GM21737 (cell line): Measurements from ENCODE around the gene MCF2L.

Experiments used
- ATAC-seq: cut with Tn5 transposase; IDR thresholded peaks from one replicate; pipeline ENCODE4 v1.9.1; 2021; ENCODE audit warnings: mild to moderate bottlenecking, moderate library complexity; ENCODE audit not compliant: unreplicated experiment

The MCF2L gene

GRCh38 chr13:112963641-112964040 lies 5.4 kb upstream of the MCF2L start:
- no peak for ATAC-seq

GRCh38 chr13:112964971-112965492 lies 4.0 kb upstream of the MCF2L start:
- ATAC-seq: no peak

DNA sequence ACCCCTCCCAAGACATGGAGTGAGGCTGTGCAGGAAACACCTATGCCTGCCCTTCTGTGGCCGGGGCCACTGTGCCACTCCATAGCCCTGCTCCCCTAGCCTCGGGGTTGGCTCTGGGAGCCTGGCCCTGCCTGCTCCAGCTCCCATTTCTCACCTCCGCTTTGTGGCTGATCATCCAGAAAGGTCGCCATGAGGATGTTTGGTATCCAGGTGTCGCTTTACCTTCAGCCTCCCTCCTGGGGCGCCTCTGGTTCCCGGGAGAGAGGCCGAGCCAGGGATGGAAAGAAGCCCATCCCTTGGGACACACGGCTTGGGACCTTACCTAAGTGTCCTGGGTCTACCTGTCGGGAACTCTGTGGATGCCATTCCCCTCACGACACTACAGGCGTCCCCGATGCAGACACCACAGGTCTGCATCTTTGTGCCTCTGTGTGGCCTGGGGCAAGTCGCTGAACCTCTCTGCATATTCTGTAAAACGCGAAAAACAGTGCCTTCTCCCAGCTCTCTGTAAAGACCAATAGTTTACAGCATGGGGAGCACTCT lies 3.4 kb upstream of the MCF2L start:
- no peak for ATAC-seq

DNA sequence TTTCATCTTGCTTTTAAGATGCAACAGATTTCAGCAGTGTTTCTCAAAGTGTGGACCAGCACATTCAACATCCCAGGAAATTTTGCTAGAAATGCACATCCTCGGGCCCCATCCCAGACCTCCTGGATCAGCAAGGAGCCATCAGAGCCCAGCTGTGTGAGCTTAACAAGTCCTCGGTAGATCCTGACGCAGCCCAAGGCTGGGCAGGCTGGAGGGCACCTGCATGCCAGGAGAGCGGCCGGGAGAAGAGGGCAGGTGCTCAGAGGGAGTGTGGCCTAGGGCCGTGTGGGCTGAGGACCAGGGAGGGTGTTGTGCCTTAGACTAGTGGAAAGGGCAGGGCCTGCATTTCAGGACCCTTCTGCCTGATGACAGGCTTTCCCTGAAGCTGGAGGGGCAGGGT lies 2.2 kb upstream of the MCF2L start:
- no peak for ATAC-seq

- no peak for ATAC-seq
Measured at GRCh38 chr13:112967686-112968379, 1.2 kb upstream of the MCF2L start.

- ATAC-seq: no peak
Measured at GRCh38 chr13:112968380-112968909, 569 bp upstream of the MCF2L start.

DNA sequence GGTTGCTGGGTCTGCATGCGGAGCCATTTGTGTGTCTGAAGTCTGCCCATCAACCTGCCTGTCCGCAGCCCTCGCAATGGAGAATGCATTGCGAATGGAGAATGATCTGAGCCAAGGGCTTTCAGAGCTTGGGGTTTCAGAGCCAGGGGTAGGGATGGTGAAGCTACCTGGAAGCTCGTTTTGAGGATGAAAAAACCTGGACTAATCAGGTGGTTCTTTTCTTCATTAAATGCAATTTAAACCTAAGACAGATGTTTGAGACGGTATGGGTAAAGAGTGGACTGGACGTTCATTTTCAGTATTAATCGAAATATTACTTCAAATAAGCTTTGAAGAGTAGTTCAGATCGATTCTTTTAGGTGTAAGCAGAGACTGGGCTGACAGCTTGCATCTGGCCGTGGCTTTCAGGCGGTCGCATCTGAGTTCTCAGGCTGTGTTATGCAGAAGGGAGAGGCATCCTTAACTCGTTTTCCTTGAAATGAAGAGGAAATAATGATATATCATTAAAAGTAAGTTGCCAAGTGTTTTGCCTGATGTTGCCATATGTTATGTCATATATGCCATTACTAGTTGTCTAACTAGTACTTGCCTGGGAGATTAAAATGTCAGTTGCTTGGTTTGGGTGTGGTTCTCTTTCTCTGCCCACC lies 801 bp downstream of the MCF2L start:
- ATAC-seq: no peak

- ATAC-seq: no peak
Measured at GRCh38 chr13:112970552-112971287, 1.7 kb downstream of the MCF2L start.

GRCh38 chr13:112971288-112971643 lies 2.3 kb downstream of the MCF2L start:
- ATAC-seq: no peak

- ATAC-seq: no peak
Measured at GRCh38 chr13:112972258-112972657, 3.2 kb downstream of the MCF2L start.

GRCh38 chr13:112972867-112973576 lies 4.0 kb downstream of the MCF2L start:
- ATAC-seq: no peak

GRCh38 chr13:112973577-112973951 lies 4.5 kb downstream of the MCF2L start:
- no peak for ATAC-seq

- no peak for ATAC-seq
Measured at GRCh38 chr13:112974125-112974524, 5.1 kb downstream of the MCF2L start.

GRCh38 chr13:112974671-112975070 lies 5.7 kb downstream of the MCF2L start:
- ATAC-seq: no peak

- ATAC-seq: no peak
Measured at GRCh38 chr13:112975401-112975939, 6.5 kb downstream of the MCF2L start.

DNA sequence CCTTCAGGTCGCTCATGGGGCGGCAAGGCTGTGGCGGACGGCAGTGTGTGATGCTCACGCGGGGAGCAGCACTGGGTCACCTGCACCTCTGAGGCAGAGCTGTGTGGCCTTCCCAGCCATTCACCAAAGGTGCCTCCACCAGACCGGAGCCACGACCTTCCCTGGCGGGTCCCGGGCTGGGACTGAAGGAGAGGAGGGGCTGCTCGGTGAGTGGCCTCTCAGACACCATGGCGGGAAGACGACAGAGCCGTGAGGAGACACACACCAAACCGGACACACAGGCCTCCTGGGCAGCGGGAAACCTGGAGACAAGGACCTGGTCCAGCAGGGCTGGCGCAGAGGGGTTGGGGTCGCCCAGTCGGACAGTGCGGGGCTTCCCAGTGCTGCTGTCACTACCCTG lies 7.5 kb downstream of the MCF2L start:
- ATAC-seq: no peak

DNA sequence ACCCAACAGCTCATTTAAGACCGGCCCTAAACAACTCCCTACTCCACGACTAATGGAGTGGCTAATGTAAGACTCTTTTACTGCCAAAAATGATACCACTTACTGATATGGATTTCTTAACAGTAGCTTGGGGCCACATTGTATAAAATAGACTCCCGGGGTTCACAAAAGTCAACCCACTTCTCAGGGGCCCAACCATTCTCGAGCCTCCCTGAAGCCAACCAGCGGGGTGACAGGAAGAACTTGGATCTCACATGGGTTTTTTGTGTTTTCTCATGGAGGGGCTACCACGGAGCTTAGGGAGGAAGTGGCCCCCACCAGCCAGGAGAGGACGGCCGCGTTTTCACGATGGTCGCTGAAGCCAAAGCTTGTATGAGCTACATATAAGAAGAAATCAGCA lies 8.1 kb downstream of the MCF2L start:
- no peak for ATAC-seq

GRCh38 chr13:112977525-112977924 lies 8.5 kb downstream of the MCF2L start:
- ATAC-seq: no peak

DNA sequence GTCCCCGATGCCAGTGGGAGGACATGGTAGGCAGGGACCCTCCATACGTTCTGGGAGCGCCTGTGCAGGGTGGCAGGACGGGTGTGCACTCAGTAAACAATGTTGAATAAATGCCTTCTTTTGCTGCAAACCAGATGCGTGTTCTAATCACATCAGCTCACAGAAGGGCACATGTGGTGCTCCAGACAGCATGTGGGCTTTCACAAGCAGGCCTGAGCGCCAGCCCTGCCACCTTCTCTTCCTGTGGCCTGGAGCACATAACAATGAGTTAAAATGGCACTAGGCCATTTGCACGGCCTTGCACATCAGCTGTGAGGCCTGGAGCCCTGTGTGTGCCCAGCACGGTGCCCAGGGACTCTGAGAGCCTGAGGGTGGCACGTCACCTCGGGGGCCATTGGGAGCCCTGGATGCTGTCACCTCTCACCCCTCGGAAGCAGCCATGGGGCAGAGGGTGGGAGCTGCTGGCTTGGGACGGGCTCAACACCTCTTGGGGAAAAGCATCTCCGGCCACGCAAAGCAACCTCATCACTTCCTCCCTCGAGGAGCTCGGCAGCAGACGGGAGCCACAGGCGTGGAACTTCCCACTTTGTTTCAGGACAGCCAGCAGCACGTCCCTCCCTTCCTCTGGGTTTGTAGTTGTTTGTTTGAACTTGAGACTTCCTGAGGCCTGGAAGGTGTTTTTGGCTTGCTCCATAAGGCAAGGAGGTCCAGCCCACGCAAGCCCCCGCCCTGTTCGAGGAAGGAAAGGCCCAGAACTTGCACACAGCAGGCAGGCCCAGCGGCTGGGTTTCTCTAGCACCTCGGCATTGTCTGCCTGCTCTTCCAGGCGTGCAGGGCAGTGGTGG lies 9.8 kb downstream of the MCF2L start:
- no peak for ATAC-seq
